HG03159 (cell line): Measurements from ENCODE around the gene ARSB.
"Not testable (repeated sequence)": the region's sequence is repeated elsewhere in the genome, so short reads cannot be mapped to it uniquely, and the experiment has no call there.

Experiments used
- ATAC-seq: cut with Tn5 transposase; IDR thresholded peaks from one replicate; pipeline ENCODE4 v1.9.1; 2021; ENCODE audit warnings: mild to moderate bottlenecking, moderate library complexity; ENCODE audit not compliant: unreplicated experiment

The ARSB gene

DNA sequence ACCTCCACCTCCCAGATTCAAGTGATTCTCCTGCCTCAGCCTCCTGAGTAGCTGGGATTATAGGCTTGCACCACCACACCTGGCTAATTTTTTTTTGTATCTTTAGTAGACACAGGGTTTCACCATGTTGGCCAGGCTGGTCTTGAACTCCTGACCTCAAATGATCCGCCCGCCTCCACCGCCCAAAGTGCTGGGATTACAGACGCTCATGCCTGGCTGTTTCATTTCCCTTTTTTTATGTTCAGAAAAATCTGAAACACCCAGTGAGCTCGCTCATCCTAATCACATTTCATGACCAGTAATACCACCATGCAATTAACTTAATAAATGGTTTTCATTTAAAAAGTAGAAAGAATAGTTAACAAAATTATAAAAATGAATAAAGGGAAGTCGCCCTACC lies 252.4 kb downstream of the ARSB start:
- ATAC-seq, result not testable (repeated sequence)

DNA sequence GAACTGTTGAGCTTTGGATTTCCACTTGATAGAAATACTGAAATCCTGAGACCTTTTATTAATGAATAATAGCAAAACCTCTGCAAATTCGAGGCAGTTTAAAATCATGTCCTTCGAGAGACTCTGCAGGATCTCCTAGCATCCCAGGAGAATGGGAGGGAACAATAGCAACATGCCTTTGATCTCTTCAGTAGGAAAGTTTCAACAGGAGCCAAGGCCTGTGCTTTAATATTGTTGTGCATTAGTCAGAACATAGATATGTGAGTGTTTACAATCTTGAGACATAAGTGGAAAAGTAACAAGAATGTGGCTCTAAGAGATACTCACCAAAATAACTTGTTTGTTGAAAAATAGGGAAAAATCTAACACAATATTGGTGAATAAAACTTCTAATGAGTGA lies 253.2 kb downstream of the ARSB start:
- no peak for ATAC-seq

DNA sequence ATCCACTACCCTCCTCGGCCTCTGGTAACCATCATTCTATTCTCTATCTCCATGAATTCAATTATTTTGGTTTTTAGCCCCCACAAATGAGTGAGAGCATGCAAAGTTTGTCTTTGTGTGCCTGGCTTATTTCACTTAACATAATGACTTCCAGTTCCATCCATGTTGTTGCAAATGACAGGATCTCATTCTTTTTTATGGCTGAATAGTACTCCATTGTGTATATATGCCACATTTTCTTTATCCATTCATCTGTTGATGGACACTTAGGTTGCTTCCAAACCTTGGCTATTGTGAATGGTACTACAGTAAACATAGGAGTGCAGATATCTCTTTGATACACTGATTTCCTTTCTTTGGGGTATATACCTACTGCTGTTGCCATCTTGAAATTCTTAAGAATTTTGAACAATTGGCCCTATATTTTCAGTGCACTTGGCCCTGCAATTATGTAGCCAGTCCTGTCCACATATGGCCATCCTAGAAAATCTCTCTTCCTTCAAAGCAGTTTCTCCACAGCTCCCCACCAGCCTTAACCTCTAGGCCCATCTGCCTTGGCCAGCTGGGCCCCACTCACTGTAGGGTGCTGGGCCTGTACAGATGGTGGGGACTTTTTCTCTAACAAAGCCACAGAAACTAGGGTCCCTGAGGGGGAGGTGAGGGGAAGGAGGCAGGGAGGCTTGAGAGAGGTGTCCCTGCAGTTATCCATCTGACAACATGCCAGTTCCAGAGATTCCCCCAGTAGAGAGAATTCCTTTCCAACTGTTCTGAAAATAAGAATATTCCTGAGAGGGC lies 254.6 kb downstream of the ARSB start:
- ATAC-seq, result no peak

GRCh38 chr5:78727786-78728761 lies 257.0 kb downstream of the ARSB start:
- peak; percentile 84 for ATAC-seq
